ENCODE data around the gene PRDM16. TPM values are rescaled to one million over a fixed set of nuclear protein-coding genes. Genes with fewer than 3 reads are reported as not detected.

Gene PRDM16
- total RNA-seq, 2 experiments from 2014 or later = not detected

GRCh38 chr1:3180915-3181314 lies 111.9 kb downstream of the PRDM16 start:
- Histone ChIP-seq H3K4me1 (ENCODE audit: insufficient read depth, low read length, poor library complexity, severe bottlenecking) (no peaks in the 10 kb centered on the region), H3K9me3 (ENCODE audit: low read length) (0 out of 2 replicates have a peak, but pooled peaks cover 5% of the 10 kb centered on the region), H4K20me1 (ENCODE audit: insufficient read depth, low read length) (no peaks in the 10 kb centered on the region), H2AFZ (ENCODE audit: low read length) (no peak overlapping the region), H3K4me2 (ENCODE audit: low read length) (no peak overlapping the region), H3K36me3 (ENCODE audit: insufficient read depth, low read length) (no peaks in the 10 kb centered on the region), H3K79me2 (ENCODE audit: insufficient read depth, low read depth, low read length) (no peaks in the 10 kb centered on the region), H3K9me2 (ENCODE audit: insufficient read depth, low read length) (no peaks in the 10 kb centered on the region), H3K4me3 (ENCODE audit: low read depth, low read length, poor library complexity, severe bottlenecking) (no peak overlapping the region), H3K27ac (ENCODE audit: low read depth, low read length, poor library complexity, severe bottlenecking) (no peak overlapping the region)
- intact Hi-C loops (cut with micrococcal nuclease; ENCODE audit: unreplicated experiment) = no loop called here
- no peak for TF ChIP-seq EZH2phosphoT487 (IDR thresholded peaks at IDR 0.05; ENCODE audit: borderline replicate concordance, low read depth, low read length)
- BruUV-seq (replicated peaks) = no TSS peak
- no peak for DNase-seq (ENCODE audit: low spot score)
- ChIA-PET POLR2A (no interaction called here), CTCF (ENCODE audit: unreplicated experiment) (no interaction called here)

- TF ChIP-seq CTCF (conservative IDR thresholded peaks at IDR 0.05; ENCODE audit: low read length) = no peak
- no peak for DNase-seq (ENCODE audit: low spot score)
- Histone ChIP-seq H3K36me3 (ENCODE audit: insufficient read depth, low read length) (no peaks in the 10 kb centered on the region), H3K27ac (ENCODE audit: low read depth, low read length, poor library complexity, severe bottlenecking) (no peak overlapping the region), H3K79me2 (ENCODE audit: insufficient read depth, low read depth, low read length) (no peaks in the 10 kb centered on the region), H3K4me1 (ENCODE audit: insufficient read depth, low read length, poor library complexity, severe bottlenecking) (no peaks in the 10 kb centered on the region), H3K9me2 (ENCODE audit: insufficient read depth, low read length) (no peaks in the 10 kb centered on the region), H2AFZ (ENCODE audit: low read length) (no peak overlapping the region), H3K4me2 (ENCODE audit: low read length) (no peak overlapping the region), H3K9me3 (ENCODE audit: low read length) (0 out of 2 replicates have a peak, but pooled peaks cover 5% of the 10 kb centered on the region), H4K20me1 (ENCODE audit: insufficient read depth, low read length) (no peaks in the 10 kb centered on the region), H3K4me3 (ENCODE audit: low read depth, low read length, poor library complexity, severe bottlenecking) (no peak overlapping the region)
- CTCF ChIA-PET (ENCODE audit: unreplicated experiment) = no interaction called here
- no TSS peak for BruUV-seq (replicated peaks)
- POLR2A ChIA-PET = no interaction called here
- intact Hi-C loops (cut with micrococcal nuclease; ENCODE audit: unreplicated experiment) = no loop called here
Measured at GRCh38 chr1:3181956-3182355, 113.0 kb downstream of the PRDM16 start.

GRCh38 chr1:3183411-3183810 lies 114.4 kb downstream of the PRDM16 start:
- H3K9me3 ChIP-seq (ENCODE audit: low read length) = 0 out of 2 replicates have a peak, but pooled peaks cover 5% of the 10 kb centered on the region
- H3K4me3 ChIP-seq (ENCODE audit: low read depth, low read length, poor library complexity, severe bottlenecking) = no peak overlapping the region
- DNase-seq (ENCODE audit: low spot score) = no peak
- intact Hi-C loops (cut with micrococcal nuclease; ENCODE audit: unreplicated experiment) = no loop called here
- no peaks in the 10 kb centered on the region for H4K20me1 ChIP-seq (ENCODE audit: insufficient read depth, low read length)
- no peak overlapping the region for H2AFZ ChIP-seq (ENCODE audit: low read length)
- CTCF ChIA-PET (ENCODE audit: unreplicated experiment) = no interaction called here
- no peaks in the 10 kb centered on the region for H3K36me3 ChIP-seq (ENCODE audit: insufficient read depth, low read length)
- H3K4me2 ChIP-seq (ENCODE audit: low read length) = no peak overlapping the region
- BruUV-seq (replicated peaks) = no TSS peak
- TF ChIP-seq EZH2phosphoT487 (IDR thresholded peaks at IDR 0.05; ENCODE audit: borderline replicate concordance, low read depth, low read length) = no peak
- no peak for TF ChIP-seq CTCF (conservative IDR thresholded peaks at IDR 0.05; ENCODE audit: low read length)
- H3K4me1 ChIP-seq (ENCODE audit: insufficient read depth, low read length, poor library complexity, severe bottlenecking) = no peaks in the 10 kb centered on the region
- H3K9me2 ChIP-seq (ENCODE audit: insufficient read depth, low read length) = no peaks in the 10 kb centered on the region
- POLR2A ChIA-PET = no interaction called here
- no peak overlapping the region for H3K27ac ChIP-seq (ENCODE audit: low read depth, low read length, poor library complexity, severe bottlenecking)
- no peaks in the 10 kb centered on the region for H3K79me2 ChIP-seq (ENCODE audit: insufficient read depth, low read depth, low read length)
